ENCODE data around the gene CNOT4. TPM values are rescaled to one million over a fixed set of nuclear protein-coding genes. Genes with fewer than 3 reads are reported as not detected.
"Not testable (repeated sequence)": the region's sequence is repeated elsewhere in the genome, so short reads cannot be mapped to it uniquely, and the experiment has no call there.

The CNOT4 gene
- total and polyA plus RNA-seq, 12 donors = 8.7 to 28.1 (median 16.8) TPM

DNA sequence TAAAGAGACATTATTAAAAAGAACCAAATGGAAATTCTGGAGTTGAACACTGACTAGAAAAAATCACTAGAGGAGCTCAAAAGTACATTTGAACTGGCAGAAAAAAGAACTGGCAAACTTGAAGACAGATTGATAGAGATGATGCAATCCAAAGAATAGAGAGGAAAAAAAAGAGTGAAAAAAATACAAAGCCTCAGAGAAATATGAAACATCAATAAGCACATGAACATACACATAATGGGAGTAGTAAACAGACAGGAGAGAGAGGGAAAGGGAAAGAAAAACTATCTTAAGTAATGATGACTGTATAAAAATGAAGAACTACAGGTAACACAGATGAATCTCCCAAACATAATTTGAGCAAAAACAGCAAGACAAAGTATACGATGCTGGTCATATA is 61.1 kb downstream of the CNOT4 start:
- no peak for DNase-seq
- 73 to 90% (median 88%) methylated on average over 1 of the region's 1 CpG for WGBS, 4 donors
- intact Hi-C loops (cut with DNase I) = no loop called here

DNA sequence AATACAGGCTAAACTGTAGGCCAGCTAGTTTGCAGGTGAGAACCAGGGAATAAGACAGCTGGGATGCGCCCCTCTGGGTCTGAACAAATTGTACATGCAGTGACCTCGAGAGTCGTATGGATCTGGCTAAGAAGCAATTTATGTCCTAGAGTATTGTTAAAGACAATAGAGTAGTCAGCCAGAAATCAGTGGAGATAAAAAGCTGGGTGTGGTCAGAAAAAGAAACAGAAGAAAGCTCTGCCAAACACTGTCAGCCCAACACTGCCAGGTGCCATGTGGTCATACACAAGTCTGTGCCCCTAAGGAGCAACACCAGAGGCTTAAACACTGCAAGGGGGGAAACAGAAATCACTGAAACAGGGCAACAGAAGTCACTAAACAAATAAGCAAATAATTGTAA is 62.2 kb downstream of the CNOT4 start:
- DNase-seq = peak in 1 of 7 donors; percentile 22

More for the DNA sequence above, 61.1 kb downstream of the CNOT4 start:
- H3K4me1 ChIP-seq (replicated peaks in 1 of 2) = peaks cover 4 to 19% of the 10 kb centered on the region in 2 donors
- H3K9me3 ChIP-seq (replicated peaks in 1 of 3) = no peaks in the 10 kb centered on the region
- H3K27me3 ChIP-seq = no peaks in the 10 kb centered on the region
- TF ChIP-seq, protein P1, sequence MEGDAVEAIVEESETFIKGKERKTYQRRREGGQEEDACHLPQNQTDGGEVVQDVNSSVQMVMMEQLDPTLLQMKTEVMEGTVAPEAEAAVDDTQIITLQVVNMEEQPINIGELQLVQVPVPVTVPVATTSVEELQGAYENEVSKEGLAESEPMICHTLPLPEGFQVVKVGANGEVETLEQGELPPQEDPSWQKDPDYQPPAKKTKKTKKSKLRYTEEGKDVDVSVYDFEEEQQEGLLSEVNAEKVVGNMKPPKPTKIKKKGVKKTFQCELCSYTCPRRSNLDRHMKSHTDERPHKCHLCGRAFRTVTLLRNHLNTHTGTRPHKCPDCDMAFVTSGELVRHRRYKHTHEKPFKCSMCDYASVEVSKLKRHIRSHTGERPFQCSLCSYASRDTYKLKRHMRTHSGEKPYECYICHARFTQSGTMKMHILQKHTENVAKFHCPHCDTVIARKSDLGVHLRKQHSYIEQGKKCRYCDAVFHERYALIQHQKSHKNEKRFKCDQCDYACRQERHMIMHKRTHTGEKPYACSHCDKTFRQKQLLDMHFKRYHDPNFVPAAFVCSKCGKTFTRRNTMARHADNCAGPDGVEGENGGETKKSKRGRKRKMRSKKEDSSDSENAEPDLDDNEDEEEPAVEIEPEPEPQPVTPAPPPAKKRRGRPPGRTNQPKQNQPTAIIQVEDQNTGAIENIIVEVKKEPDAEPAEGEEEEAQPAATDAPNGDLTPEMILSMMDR (IDR thresholded peaks at IDR 0.05) = no peak
- TF ChIP-seq POLR2A (IDR thresholded peaks at IDR 0.05) = no peak
- no peak overlapping the region for H3K4me3 ChIP-seq
- no peak overlapping the region for H3K27ac ChIP-seq
- H3K36me3 ChIP-seq (replicated peaks in 1 of 2) = no peaks in the 10 kb centered on the region

DNA sequence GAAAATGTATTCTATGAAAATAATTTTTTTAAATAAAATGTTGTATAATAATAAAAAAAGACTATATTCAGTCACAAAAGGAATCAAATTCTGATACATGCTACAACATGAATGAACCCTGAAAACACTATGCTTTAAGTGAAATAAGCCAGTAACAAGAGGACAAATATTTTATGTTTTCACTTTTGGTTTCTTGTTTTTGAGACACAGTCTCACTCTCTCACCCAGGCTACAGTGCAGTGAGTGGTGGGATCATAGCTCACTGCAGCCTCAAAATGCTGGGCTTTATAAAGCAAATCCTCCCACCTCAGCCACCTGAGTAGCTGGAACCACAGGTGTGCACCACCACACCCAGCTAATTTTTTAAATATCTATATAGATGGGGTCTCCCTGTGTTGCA is 64.2 kb downstream of the CNOT4 start:
- no peak for TF ChIP-seq POLR2A (IDR thresholded peaks at IDR 0.05)
- TF ChIP-seq, protein P1 (IDR thresholded peaks at IDR 0.05) = no peak
- intact Hi-C loops (cut with DNase I) = no loop called here
- Histone ChIP-seq H3K4me3 (no peak overlapping the region), H3K27ac (no peak overlapping the region), H3K4me1 (replicated peaks in 1 of 2) (peaks cover 4 to 25% of the 10 kb centered on the region in 2 donors), H3K9me3 (replicated peaks in 1 of 3) (no peaks in the 10 kb centered on the region), H3K36me3 (replicated peaks in 1 of 2) (no peaks in the 10 kb centered on the region), H3K27me3 (no peaks in the 10 kb centered on the region)
- DNase-seq = no peak

More for the DNA sequence above, 62.2 kb downstream of the CNOT4 start:
- Histone ChIP-seq H3K27me3 (no peaks in the 10 kb centered on the region), H3K9me3 (replicated peaks in 1 of 3) (no peaks in the 10 kb centered on the region), H3K27ac (no peak overlapping the region), H3K4me1 (replicated peaks in 1 of 2) (peaks cover 4 to 19% of the 10 kb centered on the region in 2 donors), H3K36me3 (replicated peaks in 1 of 2) (no peaks in the 10 kb centered on the region), H3K4me3 (no peak overlapping the region)
- 45 to 67% (median 56%) methylated on average over 3 of the region's 3 CpGs for WGBS, 4 donors
- TF ChIP-seq, protein P1 (IDR thresholded peaks at IDR 0.05) = no peak
- no peak for TF ChIP-seq POLR2A (IDR thresholded peaks at IDR 0.05)
- intact Hi-C loops (cut with DNase I) = no loop called here

DNA sequence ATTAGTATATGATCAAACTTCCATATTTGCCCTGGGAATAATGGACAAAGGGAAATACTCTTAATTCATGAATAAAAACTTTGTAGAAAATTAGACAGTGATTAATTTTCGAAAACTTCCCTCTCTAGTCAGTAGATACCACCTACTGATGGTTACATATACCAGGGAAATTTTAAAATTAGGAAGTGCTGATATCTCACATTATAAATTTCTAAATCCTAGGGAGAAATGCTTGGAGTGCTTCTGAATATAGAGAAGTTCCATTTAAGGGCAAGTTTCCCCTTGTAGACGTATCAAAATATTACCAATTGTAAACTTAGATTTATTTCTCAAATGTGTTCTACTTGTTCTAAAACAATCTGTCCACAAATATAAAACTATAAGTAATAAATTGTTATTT is 64.6 kb downstream of the CNOT4 start:
- DNase-seq; H3K27me3 ChIP-seq; H3K9me3 ChIP-seq (replicated peaks in 1 of 3); H3K4me3 ChIP-seq; H3K36me3 ChIP-seq (replicated peaks in 1 of 2); H3K27ac ChIP-seq; intact Hi-C loops (cut with DNase I): not testable (repeated sequence)
- H3K4me1 ChIP-seq (replicated peaks in 1 of 2) = peaks cover 4 to 25% of the 10 kb centered on the region in 2 donors
- WGBS, 4 donors = 83 to 92% (median 84%) methylated on average over 2 of the region's 2 CpGs

DNA sequence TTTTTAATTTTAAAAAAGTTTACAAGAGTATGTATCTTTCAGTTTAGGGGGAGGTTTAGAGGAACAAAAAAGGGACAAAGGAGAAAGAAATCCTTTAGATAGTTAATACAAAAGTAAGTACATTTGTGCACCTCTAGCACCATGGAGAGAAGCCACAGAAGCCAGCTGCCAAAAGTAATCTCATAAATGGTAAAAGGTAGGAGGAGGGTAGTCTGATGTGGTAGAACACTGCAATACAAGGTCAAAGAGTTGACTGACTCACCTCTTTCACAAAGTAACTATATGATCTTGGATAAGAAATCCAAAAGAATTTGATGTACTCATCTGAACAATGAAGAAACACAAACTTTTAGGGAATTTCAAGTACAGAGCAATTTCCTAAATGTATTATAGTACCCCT is 68.1 kb downstream of the CNOT4 start:
- no peaks in the 10 kb centered on the region for H3K9me3 ChIP-seq (replicated peaks in 1 of 3)
- H3K36me3 ChIP-seq (replicated peaks in 1 of 2) = no peaks in the 10 kb centered on the region
- H3K27ac ChIP-seq = no peak overlapping the region
- DNase-seq = peak in 3 of 7 donors; percentile 16 to 37 (median 18)
- no peaks in the 10 kb centered on the region for H3K27me3 ChIP-seq
- TF ChIP-seq, protein P1 (IDR thresholded peaks at IDR 0.05) = no peak
- no peak for TF ChIP-seq POLR2A (IDR thresholded peaks at IDR 0.05)
- H3K4me1 ChIP-seq (replicated peaks in 1 of 2) = peaks cover 0 to 12% of the 10 kb centered on the region in 2 donors
- intact Hi-C loops (cut with DNase I) = no loop called here
- H3K4me3 ChIP-seq = no peak overlapping the region

Measured in adrenal gland (tissue), 12 donors.